NCI-H2227 (cell line): ENCODE data around the gene MYO1H.

Experiments used
- DNase-seq: peaks from one replicate; lab custom pipeline; 2025; ENCODE audit not compliant: unreplicated experiment; lab: John Stamatoyannopoulos, UW

MYO1H gene

GRCh38 chr12:109489016-109489954 is 141.6 kb downstream of the MYO1H start:
- no peak for DNase-seq

- DNase-seq, result no peak
These were observed 142.4 kb downstream of the MYO1H start for GRCh38 chr12:109489955-109490565.

GRCh38 chr12:109491671-109492070 is 144.0 kb downstream of the MYO1H start:
- no peak for DNase-seq

- DNase-seq, result no peak
These were observed 144.7 kb downstream of the MYO1H start for GRCh38 chr12:109492371-109492770.

GRCh38 chr12:109493090-109493489 is 145.4 kb downstream of the MYO1H start:
- DNase-seq, result no peak

- no peak for DNase-seq
These were observed 146.2 kb downstream of the MYO1H start for GRCh38 chr12:109493938-109494337.

- DNase-seq, result no peak
These were observed 146.7 kb downstream of the MYO1H start for GRCh38 chr12:109494348-109494881.

- no peak for DNase-seq
These were observed 147.3 kb downstream of the MYO1H start for GRCh38 chr12:109495012-109495411.

- no peak for DNase-seq
These were observed 148.6 kb downstream of the MYO1H start for GRCh38 chr12:109496306-109496705.

GRCh38 chr12:109497675-109498074 is 150.0 kb downstream of the MYO1H start:
- DNase-seq, result no peak
